GM13976 (cell line): ENCODE measurements around the gene HSFX4.
"Not testable (repeated sequence)": the region's sequence is repeated elsewhere in the genome, so short reads cannot be mapped to it uniquely, and the experiment has no call there.

ENCODE experiments used
- DNase-seq: peaks from one replicate; pipeline ENCODE4 v3.0.0; 2012; ENCODE audit warnings: low spot score
- in situ Hi-C: fragments of 300-500 bp; cut with MboI; formaldehyde crosslinking; loops from one replicate; pipeline ENCODE4 v1.12.0; 2022; ENCODE audit warnings: low sequenced_read_pairs, mixed read lengths, inconsistent platforms; ENCODE audit not compliant: unreplicated experiment
- TF ChIP-seq, protein P1 (sequence below): IDR thresholded peaks from 2 replicates; pipeline ENCODE4 v1.5.1; 2012; ENCODE audit warnings: borderline replicate concordance, mild to moderate bottlenecking; ENCODE audit not compliant: insufficient read depth; ENCODE audit errors: extremely low read depth, missing control alignments, control extremely low read depth

Gene HSFX4

GRCh38 chrX:149929400-149929799, at the start of gene HSFX4:
HSFX4 (plus strand) TSS chrX:149929573; CDS start chrX:149929645, 72 bp downstream.
- in situ Hi-C loops = not testable (repeated sequence)

GRCh38 chrX:149881081-149881711, 48.2 kb upstream of the HSFX4 start, which contains the start of gene MAGEA8:
MAGEA8 (plus strand) TSS chrX:149881183; CDS start chrX:149884273, 3,090 bp downstream.
- peak; percentile 36 for DNase-seq
- in situ Hi-C loops = no loop called here
- TF ChIP-seq, protein P1, sequence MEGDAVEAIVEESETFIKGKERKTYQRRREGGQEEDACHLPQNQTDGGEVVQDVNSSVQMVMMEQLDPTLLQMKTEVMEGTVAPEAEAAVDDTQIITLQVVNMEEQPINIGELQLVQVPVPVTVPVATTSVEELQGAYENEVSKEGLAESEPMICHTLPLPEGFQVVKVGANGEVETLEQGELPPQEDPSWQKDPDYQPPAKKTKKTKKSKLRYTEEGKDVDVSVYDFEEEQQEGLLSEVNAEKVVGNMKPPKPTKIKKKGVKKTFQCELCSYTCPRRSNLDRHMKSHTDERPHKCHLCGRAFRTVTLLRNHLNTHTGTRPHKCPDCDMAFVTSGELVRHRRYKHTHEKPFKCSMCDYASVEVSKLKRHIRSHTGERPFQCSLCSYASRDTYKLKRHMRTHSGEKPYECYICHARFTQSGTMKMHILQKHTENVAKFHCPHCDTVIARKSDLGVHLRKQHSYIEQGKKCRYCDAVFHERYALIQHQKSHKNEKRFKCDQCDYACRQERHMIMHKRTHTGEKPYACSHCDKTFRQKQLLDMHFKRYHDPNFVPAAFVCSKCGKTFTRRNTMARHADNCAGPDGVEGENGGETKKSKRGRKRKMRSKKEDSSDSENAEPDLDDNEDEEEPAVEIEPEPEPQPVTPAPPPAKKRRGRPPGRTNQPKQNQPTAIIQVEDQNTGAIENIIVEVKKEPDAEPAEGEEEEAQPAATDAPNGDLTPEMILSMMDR = no peak

More at GRCh38 chrX:149929400-149929799, at the start of gene HSFX4:
- DNase-seq = not testable (repeated sequence)

GRCh38 chrX:149890828-149891227, 38.5 kb upstream of the HSFX4 start:
- in situ Hi-C loops, DNase-seq: not testable (repeated sequence)

DNA sequence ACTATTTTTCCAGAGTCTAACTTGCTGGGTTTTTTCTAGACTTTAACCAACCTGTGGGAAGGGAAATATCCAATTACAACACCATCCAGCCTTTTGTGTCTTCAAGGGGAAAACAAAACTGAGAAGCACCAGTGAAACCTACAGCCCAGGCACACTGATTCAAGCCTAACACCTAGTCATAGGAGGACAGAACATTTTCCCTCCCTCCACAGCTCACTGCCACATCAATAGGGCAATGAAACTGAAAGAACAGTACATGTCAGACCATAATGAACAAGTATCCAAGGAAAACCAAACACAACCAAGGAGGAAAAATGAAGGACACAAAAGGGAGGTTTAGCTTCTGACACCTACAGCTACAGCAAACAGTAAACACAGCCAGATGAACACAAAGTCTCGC, 30.8 kb upstream of the HSFX4 start:
- no peak for DNase-seq
- in situ Hi-C loops = no loop called here
- TF ChIP-seq, protein P1 = no peak

- TF ChIP-seq, protein P1 = no peak
- in situ Hi-C loops = no loop called here
- no peak for DNase-seq
These were observed 25.3 kb upstream of the HSFX4 start for GRCh38 chrX:149903889-149904748.

DNA sequence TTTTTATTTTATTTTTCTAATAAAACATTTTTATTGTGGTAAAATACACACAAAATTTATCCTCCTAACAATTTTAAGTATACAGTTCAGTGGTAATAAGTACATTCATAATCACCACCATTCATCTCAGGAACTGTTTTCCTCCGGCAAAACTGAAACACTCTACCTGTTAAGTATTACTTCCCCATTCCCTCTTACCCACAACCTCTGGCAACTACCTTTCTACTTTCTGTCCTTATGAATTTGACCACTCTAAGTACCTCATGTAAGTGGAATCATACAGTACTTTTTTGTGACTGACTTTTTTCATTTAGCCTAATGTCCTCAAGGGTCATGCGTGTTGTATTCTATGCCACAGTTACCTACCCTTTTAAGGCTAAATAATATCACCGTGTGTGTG, 21.1 kb upstream of the HSFX4 start:
- DNase-seq = no peak
- in situ Hi-C loops = no loop called here
- TF ChIP-seq, protein P1 = no peak

GRCh38 chrX:149908727-149909126, 20.6 kb upstream of the HSFX4 start:
- in situ Hi-C loops = no loop called here
- no peak for DNase-seq
- TF ChIP-seq, protein P1 = no peak
